Body of pancreas (tissue), 4 donors: ENCODE data around the gene AKAP6. TPM values are rescaled to one million over a fixed set of nuclear protein-coding genes. Genes with fewer than 3 reads are reported as not detected.

Experiments
- ATAC-seq: fragments of 150-250 bp; one replicate; pipeline ENCODE4 v1.9.1; 2016
- DNase-seq, 4 donors: peaks; one replicate each; pipeline ENCODE4 v3.0.0-alpha.2; 2019
- H3K27ac ChIP-seq, 4 donors: fragments of 200-600 bp; sonication (generic); 1 replicate in 3 of 4; 2 replicates in 1 of 4; pipeline versions ENCODE4 v1.5.1 to v1.6.1; 2016 to 2019; ENCODE audit warnings: mild to moderate bottlenecking in 1 of 4, mixed read lengths in 1 of 4, moderate library complexity in 1 of 4
- H3K27me3 ChIP-seq, 2 donors: fragments of 200-600 bp; sonication (generic); one replicate each; pipeline ENCODE4 v1.6.0; 2016; ENCODE audit warnings: mild to moderate bottlenecking in 1 of 2
- H3K36me3 ChIP-seq, 2 donors: fragments of 200-600 bp; sonication (generic); replicated peaks in 1 of 2; 2 replicates each; pipeline ENCODE4 v1.5.1; 2016; ENCODE audit warnings: low read depth in 2 of 2; ENCODE audit not compliant: insufficient read depth in 1 of 2
- H3K4me1 ChIP-seq: fragments of 200-600 bp; sonication (generic); one replicate; pipeline ENCODE4 v1.6.0; 2016
- H3K4me3 ChIP-seq, 2 donors: fragments of 200-600 bp; sonication (generic); 1 replicate in 1 of 2; 2 replicates in 1 of 2; pipeline ENCODE4 v1.5.1; 2016 to 2019
- H3K9me3 ChIP-seq, 3 donors: fragments of 200-600 bp; sonication (generic); 1 replicate in 2 of 3; 2 replicates in 1 of 3; pipeline ENCODE4 v1.5.1; 2016
- CTCF ChIP-seq, 7 experiments: fragments of 450-650 bp in 4 of 7; fragments of 200-600 bp in 3 of 7; sonication (generic) in 3 of 7; IDR thresholded peaks; one replicate each; pipeline ENCODE4 v1.5.1; 2016 to 2019; ENCODE audit warnings: antibody characterized with exemption in 7 of 7
- POLR2A ChIP-seq, 3 donors: fragments of 450-650 bp; IDR thresholded peaks; one replicate each; pipeline ENCODE4 v1.6.1; 2016; ENCODE audit warnings: antibody characterized with exemption in 3 of 3, mild to moderate bottlenecking in 2 of 3
- WGBS, 2 donors: methylation state at CpG; one replicate each; pipeline ENCODE4 v1.1.5; 2017; 5-methylcytosine and 5-hydroxymethylcytosine counted together
- intact Hi-C: fragments of 100-400 bp; cut with DNase I; formaldehyde crosslinking; loops from one replicate; pipeline ENCODE4 v1.15.1; 2023
- total RNA-seq, 2 donors: library from RNA; depleted of rRNA; stranded (reverse); fragments of >200 nt; gene quantifications; one replicate each; pipeline ENCODE4 v1.1.0, GENCODE V29; 2016

The AKAP6 gene
- total RNA-seq, 2 donors from 2014 or later: 2.0 to 2.9 TPM

- TF ChIP-seq POLR2A (IDR thresholded peaks at IDR 0.05) (no peak), CTCF (IDR thresholded peaks at IDR 0.05) (no peak)
- DNase-seq: no peak
- no peaks in the 10 kb centered on the region for H3K36me3 ChIP-seq
- no peaks in the 10 kb centered on the region for H3K4me1 ChIP-seq
- ATAC-seq: no peak
- no peak overlapping the region for H3K27ac ChIP-seq
- no peaks in the 10 kb centered on the region for H3K27me3 ChIP-seq
- intact Hi-C loops: no loop called here
- H3K9me3 ChIP-seq: no peaks in the 10 kb centered on the region
- H3K4me3 ChIP-seq: no peak overlapping the region
Measured at GRCh38 chr14:32366256-32366879, 37.3 kb downstream of the AKAP6 start.

DNA sequence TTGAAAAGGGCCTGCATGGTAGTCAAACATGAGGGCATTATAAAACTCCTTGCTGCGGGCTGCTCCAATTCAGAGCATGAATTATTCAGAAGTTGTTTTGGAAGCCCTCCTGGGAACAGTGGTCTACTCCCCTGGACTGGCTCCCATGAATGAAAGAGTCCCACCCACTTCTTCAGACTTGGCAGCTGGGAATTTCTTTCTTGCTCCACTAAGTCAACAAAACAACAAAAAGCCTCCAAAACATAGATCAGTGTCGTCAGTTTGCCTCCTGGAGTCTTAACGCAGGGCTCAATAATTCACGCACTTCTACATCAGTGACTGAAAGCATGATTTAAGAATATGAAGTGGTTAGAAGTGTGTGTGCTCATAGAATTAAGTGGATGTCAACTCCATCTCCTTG is 37.9 kb downstream of the AKAP6 start:
- Histone ChIP-seq H3K4me1 (no peaks in the 10 kb centered on the region), H3K4me3 (no peak overlapping the region), H3K9me3 (no peaks in the 10 kb centered on the region), H3K27ac (no peak overlapping the region), H3K36me3 (no peaks in the 10 kb centered on the region), H3K27me3 (no peaks in the 10 kb centered on the region)
- intact Hi-C loops: no loop called here
- DNase-seq (no peak), ATAC-seq (no peak)
- TF ChIP-seq POLR2A (IDR thresholded peaks at IDR 0.05): no peak
- no peak for TF ChIP-seq CTCF (IDR thresholded peaks at IDR 0.05)
- WGBS, 2 donors: 68 to 80% methylated on average over 4 of the region's 4 CpGs

GRCh38 chr14:32367516-32367915 is 38.4 kb downstream of the AKAP6 start:
- DNase-seq (no peak), ATAC-seq (no peak)
- no peaks in the 10 kb centered on the region for H3K36me3 ChIP-seq
- no peaks in the 10 kb centered on the region for H3K27me3 ChIP-seq
- no peak overlapping the region for H3K27ac ChIP-seq
- no peak for TF ChIP-seq POLR2A (IDR thresholded peaks at IDR 0.05)
- TF ChIP-seq CTCF (IDR thresholded peaks at IDR 0.05): no peak
- no peaks in the 10 kb centered on the region for H3K9me3 ChIP-seq
- intact Hi-C loops: no loop called here
- no peak overlapping the region for H3K4me3 ChIP-seq
- H3K4me1 ChIP-seq: no peaks in the 10 kb centered on the region

DNA sequence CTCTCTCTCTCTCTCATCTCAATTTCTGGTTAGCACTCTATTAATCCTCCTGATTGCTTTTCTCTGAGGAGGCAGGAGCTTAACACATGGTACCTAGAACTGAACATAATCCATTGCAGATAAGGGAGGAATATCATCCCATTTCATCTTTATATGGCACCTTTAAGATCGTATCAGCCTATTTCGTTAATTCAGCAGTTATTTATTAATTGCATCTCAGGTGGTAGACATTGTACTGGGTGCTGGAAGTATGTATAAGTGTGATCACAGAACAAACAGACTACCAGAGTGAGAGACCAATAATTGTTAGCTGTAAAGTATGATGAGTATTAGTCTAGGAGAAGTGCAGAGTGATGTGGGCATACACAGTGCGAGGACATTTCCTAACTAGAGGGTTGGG is 39.0 kb downstream of the AKAP6 start:
- ATAC-seq (no peak), DNase-seq (no peak)
- TF ChIP-seq POLR2A (IDR thresholded peaks at IDR 0.05) (no peak), CTCF (IDR thresholded peaks at IDR 0.05) (no peak)
- Histone ChIP-seq H3K4me3 (no peak overlapping the region), H3K9me3 (no peaks in the 10 kb centered on the region), H3K36me3 (no peaks in the 10 kb centered on the region), H3K27ac (no peak overlapping the region), H3K27me3 (no peaks in the 10 kb centered on the region), H3K4me1 (no peaks in the 10 kb centered on the region)
- intact Hi-C loops: no loop called here
- 84 to 91% methylated on average over 3 of the region's 3 CpGs for WGBS, 2 donors

GRCh38 chr14:32370714-32371113 is 41.6 kb downstream of the AKAP6 start:
- Histone ChIP-seq H3K9me3 (no peaks in the 10 kb centered on the region), H3K27me3 (no peaks in the 10 kb centered on the region), H3K36me3 (no peaks in the 10 kb centered on the region), H3K27ac (no peak overlapping the region), H3K4me1 (no peaks in the 10 kb centered on the region), H3K4me3 (no peak overlapping the region)
- WGBS, 2 donors: 58 to 63% methylated on average over 1 of the region's 1 CpG
- ATAC-seq: no peak
- no peak for DNase-seq
- intact Hi-C loops: no loop called here
- TF ChIP-seq CTCF (IDR thresholded peaks at IDR 0.05): no peak
- no peak for TF ChIP-seq POLR2A (IDR thresholded peaks at IDR 0.05)
